Kasumi-1 (cell line): ENCODE measurements around the gene FBXO9.

Experiments
- DNase-seq, 2 experiments: peaks; one replicate each; lab custom pipeline; 2025; lab: John Stamatoyannopoulos, UW

Gene FBXO9

DNA sequence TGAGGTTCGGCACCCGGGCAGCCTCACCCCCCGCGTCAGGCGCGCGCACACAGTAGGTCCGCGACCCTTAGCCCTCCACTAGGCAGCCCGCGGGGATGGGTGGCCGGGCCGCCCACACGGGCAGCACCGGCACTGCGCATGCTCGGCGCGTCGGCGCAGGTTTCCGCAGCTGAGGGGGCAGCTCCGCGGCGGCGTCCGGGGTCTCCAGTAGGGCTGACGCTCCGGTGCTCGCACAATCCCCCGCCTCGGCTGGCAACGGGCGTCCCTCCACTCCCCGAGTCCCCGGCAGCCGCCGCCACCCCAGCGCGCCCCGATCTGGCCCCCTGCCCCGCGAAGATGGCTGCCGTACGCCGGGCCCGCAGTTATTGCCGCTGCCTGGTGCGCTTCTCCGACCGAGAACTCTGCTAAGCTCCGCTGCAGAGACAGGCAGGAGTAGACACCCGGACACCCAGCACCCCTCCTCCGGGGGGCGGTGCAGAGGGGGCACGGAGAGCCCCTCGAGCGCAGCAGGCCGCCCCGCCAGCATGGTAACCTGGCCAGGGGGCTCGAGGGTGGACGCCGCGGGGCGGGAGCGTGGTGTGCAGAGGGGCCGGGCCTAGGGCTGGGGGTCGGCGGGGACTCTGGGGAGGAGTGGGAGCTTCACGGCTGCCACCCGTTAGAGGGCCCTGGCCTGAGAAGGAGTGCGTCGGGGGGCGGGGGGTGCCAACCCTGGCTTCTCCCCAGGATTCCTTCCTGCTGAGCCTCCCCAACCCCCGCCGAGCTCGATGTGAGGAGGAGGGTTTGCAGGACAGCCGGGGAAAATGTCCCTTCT lies at the start of gene FBXO9:
TSS of gene FBXO9 (plus strand) at position 139 of the 811 bp plus-strand sequence. CDS start at position 525, 386 bp downstream.
- peak; percentile 51 to 75 for DNase-seq

DNA sequence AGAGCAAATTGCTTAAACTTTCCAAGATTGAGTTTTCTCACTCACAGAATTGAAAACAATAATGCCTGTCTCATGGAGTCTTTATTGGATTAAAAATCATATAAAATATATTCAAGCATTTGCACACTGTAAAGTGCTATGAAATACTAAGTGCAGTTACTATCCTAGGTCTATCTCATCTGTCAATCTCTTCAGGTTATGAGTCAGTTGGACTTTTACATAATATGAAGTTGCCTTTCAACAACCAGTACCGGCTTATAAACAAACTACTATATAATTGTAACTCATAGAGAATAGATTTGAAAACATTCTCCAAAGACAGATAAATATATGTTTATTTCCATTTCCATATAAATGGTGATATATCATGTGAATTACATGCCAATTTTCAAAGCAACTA lies 49.7 kb upstream of the FBXO9 start:
- no peak for DNase-seq

DNA sequence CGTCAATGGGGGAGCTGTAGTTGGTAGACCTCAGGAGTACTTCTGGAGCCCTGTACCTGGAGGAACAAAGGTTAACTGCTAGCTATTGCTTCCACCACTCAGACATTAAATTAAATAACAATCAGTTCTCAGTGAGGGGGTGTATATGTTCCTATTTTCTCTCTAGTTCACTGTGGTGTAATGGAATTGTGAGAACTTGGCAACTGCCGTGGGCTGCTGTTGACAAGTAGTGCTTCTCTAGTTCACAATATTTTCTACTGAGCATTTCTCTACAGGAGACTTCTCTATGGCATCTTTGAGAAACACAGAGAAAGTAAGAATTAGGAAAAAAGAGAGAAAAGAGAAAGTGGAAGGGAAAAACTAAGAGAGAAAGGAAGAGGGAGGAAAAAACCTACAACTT lies 46.8 kb upstream of the FBXO9 start:
- DNase-seq, result no peak

DNA sequence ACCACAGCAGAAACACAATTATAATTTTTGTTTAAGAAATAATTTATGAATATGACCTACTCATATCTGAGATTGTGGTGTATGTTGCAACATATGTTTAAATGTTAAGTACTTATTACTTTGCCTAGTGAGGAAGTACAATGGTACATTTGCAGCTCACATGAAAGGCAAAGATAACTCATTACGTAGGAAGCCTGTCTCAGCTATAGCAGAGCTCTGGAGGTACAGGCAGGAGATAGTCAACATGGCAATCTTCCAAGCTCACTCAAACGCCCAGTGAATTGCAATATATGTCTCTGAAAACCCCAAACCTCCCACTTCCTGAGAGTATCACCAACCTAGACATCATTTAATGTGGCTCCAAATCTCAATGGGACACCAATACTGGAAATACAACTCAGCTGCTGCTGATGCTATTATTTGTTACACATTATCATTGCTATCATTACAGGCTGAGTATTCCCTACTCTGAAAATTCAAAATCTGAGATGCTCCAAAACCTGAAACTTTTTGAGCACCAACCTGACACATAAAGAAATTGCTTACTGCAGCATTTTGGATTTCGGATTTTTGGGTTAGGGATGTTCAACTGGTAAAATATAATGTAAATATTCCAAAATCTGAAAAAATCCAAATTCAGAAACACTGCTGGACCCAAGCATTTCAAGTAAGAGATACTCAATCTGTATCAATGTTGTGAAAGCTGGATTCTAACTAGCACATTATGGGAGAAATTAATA lies 45.0 kb upstream of the FBXO9 start:
- DNase-seq, result peak; percentile 59 to 64

DNA sequence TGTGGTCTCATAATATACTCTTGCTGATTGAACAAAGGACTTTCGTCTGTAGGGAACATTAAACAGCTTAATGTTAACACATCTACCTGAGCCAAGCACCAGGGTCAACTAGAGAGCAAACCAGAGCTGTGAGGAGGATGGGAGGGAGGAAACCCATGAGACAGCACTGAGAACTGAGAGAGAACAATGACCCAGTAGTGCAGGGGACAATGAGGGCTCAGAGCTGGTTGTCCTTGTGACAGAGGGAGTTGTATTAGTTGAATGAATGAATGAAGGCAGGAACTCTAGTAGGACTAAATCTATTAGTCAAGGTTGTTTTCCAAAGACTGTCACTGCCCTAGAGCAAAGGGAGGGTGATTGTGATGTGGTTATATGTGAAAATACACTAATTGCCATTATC lies 41.9 kb upstream of the FBXO9 start:
- DNase-seq, result no peak

DNA sequence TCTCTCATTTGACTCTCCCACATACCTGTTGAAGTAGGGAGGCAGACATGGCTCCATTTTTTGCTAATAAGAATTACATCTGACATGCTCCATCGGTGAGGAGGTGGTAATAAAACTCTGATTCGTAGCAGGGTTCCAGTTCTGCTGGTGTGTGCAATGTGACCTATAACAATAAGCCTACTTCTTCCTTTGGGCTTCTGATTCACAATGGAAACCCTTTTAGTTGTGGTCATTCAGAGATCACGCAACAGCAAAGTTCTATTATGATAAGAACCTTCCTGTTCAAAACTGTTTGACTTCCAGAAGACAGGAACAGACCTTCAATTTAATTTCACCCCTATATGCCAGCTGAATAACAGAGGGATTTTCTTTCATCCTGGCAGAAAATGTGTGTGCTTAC lies 38.7 kb upstream of the FBXO9 start:
- no peak for DNase-seq

DNA sequence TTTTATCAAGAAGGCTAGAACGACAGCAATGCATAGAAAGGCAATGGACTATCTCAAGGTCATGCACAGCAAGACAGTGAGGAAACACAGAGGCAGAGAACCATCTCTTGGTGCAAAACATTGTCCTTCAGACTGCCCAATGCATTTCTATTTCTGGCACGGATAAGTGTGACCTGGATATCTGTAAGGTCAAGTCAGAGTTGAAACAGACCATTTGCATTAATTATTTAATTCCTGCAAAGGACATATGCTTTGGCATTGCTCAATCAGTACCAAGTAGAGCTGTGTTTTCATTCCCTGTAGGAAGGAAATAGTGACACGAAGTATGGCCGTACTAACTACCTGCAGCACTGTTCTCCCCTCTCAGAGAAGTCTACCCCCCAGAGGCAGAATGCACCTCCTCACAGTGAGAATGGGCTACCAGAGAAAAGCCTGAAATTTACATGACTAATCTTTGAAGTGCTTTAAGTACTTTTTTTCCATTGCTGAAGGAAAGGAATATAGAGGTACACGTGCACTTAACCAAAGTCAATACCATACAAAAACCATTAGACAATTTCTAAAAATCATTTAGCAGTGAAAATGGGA lies 38.0 kb upstream of the FBXO9 start:
- DNase-seq, result no peak

DNA sequence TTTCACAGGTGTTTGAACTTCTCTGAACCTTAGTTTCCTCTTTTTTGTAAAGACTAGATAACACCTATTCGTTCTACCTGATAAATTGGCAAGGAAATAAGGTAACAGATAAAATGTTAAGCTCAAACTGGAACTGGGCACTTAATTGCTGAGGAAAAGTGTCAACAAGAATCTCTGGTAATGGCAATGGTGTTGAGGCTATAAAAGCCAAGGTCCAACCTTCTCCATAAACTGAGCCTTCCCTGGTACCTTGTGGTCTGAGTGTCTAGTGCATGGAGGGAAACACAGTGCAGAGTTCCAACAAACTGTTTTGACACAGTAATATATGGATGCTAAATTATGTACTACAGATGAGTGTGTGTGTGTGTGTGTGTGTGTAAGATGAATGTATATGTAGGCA lies 36.7 kb upstream of the FBXO9 start:
- DNase-seq, result no peak

DNA sequence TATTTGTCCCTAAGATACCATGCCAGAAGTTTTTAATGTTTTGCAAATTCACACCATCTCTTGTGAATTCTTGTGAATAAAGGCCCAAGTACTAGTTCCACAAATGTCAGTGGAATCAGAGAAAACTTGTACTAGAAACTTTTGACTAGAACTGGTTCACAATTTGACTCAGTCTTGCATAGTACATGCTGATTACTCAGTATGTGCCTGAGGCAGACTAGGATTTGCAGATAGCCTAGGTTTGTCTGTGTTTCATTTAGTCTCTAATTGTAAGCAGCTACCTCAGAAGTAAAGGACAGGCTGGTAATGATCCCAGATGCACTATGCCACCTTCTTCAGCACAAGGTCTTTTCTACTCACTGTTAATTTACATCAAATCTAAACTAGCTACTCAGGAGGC lies 35.9 kb upstream of the FBXO9 start:
- no peak for DNase-seq

DNA sequence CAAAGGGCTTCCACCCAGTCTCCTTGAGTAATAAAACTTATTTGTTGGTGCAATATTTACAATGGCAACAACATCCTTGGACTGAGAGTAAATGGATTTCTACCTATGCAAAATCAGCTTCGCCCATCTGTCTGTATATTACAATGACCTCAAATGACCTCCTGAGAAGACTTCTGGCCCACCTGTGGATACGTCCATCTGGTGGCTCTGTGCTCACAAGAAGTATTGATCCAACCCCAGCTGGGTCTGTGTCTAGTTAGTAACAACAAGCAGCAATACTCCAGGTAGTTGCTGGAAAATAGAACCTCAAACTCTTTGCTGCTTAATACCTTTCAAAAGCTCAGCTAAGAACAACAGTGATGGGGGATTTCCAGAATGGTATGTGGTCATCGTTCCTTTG lies 35.4 kb upstream of the FBXO9 start:
- DNase-seq, result no peak

DNA sequence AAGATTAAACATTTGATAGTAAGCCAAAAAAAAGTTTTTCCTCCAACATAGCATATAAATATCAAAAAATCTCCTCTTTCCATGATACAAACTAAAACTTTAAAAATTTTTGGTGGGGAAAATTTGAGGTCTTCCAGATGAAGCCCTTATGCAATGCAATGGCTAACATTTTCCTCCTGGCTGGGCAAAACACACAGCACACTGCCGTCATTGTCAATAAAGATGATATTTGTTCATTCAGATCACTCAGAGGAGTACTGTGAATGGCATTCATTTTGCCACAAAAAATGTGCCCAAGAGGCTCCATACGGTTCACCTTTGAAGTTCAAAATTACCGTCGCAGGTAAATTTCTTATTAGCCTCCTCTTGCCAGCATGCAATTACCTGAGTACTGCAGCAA lies 33.9 kb upstream of the FBXO9 start:
- DNase-seq, result no peak

DNA sequence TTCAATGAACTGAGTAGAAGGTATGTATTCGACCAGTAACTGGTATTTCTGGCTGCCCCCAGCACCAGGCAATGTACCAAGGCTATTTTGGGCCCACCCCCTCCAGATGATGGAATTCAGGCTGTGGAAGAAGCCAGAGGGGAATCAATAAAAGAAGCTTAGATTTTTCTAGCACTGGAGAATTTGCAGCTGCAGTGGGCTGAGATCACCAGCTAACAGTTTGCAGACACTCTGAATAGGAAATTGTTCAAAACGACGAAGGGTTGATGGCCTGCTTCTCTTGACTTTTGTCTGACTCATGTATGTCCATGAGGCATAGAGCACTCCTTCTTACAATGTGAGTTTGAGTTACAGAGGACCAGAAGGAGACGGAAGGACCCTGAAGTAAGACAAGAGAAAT lies 32.4 kb upstream of the FBXO9 start:
- DNase-seq, result no peak

DNA sequence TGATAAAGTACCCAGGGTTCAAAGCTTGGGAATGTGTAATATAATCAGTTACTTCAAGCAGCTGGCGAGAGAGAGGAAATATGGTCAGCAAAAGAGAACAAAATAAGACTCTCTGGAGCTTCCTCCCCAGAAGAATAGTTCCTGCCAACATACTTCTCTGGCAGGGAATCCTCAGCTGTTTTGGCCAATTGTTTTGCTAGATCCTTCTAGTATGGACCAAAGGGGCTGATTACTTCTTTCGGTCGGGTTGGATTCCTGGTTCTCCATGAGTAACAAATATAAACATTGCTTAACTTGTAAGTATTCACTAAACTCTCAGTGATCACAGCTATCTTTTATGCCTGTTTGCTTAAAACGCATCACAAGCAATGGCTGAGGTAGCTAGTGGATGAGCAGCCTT lies 31.4 kb upstream of the FBXO9 start:
- DNase-seq, result peak in 1 of 2 experiments; percentile 3

DNA sequence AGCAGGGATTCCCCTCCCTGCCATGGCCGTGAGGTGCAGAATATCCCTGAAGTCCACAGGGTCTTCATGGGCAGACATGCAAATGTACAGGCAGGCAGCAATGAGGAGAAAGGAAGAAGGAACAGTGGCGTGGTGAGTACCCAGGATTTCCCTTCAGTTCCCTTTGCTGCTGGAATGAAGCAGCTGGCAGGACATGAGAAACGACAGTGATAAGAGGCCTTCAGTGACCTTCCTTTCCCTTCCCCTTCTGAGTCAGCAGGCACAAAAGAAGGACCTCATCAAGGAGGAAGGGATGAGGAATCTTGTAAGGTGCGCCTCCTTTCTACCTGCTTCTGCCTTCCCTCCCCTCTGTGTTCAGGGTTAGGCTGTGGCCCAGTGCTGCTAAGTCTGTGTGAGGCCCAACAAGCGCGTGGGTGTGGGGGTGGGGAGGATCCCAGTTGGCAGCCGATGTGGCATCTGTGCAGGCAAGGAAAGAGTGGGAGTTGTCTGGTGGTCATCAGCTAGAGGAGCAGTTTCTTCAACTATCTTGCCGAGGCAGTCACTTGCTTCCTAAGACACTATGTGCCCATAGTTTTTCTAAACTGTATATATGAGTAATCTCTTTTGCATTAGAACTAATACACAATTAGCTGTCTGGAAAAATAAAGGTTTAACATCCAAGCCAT lies 29.5 kb upstream of the FBXO9 start:
- DNase-seq, result peak in 1 of 2 experiments; percentile 12

DNA sequence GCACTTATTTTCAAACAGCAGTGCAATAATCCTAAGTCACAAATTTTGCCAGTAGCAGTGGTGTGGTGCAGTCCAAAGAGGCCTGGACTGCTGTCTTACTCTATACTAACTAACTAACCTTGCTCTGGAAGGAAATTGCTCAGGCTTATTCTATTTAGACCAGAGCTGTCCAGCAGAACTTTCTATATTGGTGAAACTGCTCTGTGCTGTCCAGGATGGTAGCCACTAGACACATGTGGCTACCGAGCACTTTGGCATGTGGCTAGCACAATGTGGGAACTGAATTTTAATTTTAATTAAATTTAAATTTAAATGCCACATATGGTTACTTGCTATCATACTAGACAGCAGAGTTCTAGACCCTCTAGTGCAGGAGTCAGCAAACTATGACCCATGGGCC lies 27.1 kb upstream of the FBXO9 start:
- no peak for DNase-seq

DNA sequence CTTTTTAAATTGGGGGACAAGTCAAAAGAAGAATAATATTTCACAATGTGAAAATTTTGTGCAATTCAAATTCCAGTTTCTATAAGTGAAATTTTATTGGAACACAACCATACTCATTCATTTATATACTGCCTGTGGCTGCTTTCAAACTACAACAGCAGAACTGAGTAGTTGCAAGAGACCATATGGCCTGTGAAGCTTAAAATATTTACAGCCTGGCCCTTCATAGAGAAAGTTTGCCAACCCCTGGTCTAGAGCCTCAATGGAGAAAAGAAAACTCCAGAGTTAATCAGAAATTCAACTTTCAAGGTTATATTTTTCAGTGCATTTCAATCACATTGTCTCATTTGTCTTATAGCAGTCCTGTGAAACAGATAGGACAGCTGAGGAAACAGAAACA lies 26.6 kb upstream of the FBXO9 start:
- no peak for DNase-seq

DNA sequence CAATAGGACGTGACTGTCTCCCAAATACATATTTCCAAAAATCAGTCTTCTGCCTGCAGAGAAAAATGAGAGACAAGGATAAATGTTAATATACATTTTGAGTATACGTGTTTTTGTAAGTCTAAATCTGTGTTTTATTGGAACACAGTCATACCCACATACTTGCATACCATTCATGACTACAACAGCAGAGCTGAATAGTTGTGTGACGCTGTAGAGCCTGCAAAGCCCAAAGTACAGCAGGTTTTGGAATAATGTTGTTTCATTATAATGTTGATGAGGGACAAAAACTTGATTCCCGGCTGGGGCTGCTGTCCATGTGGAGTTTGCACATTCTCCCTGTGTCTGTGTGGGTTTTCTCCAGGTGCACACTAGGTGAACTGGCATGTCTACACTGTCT lies 23.8 kb upstream of the FBXO9 start:
- DNase-seq, result no peak

DNA sequence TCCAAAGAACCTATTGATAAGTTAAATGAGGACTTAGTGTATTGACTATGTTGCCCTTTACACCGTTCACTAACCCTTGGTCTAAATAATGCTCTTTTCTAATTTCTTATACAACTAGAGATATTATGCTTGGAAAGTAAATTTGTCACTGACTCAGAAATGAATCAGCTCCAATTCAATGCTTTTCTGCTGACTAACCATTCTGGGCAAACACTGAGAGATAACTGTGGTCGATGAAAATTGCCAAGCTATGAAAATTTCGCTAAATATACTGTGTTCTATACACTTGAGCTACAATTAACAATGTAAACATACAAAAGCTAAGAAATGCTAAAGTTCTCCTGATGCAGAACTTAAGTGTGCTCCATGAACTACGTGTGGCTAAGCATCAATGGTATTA lies 23.1 kb upstream of the FBXO9 start:
- DNase-seq, result no peak

DNA sequence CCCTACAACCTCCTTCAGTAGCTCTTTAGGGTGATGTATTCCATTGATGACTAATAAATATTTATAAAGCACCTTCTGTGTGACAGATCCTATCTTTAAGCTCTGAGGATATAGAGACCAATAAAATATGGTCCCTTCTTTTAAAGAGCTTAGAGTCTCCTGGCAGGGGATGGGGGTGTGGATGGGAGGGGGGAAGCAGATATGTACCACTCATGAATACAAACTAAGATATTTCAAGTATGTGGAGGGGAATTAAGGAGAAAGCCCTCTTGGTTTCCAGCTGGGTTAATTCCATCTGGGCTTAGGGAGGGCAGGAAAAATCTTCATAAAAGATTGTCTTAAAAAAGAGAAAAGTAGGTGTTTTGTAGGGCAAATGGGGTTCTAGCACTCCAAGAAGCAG lies 21.6 kb upstream of the FBXO9 start:
- no peak for DNase-seq

DNA sequence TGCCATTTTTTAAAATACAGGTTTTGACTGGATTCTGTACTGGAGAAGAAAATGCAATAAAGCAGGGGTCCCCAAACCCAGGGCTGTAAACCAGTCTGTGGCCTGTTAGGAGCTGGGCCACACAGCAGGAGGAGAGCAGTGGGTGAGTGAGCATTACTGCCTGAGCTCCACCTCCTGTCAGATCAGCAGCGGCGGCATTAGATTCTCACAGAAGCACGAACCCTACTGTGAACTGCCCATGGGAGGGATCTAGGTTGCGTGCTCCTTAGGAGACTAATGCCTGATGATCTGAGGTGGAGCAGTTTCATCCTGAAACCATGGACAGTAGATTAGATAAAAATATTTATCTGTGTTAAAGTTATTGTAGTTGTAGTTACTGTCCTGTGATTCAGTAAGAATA lies 21.1 kb upstream of the FBXO9 start:
- no peak for DNase-seq

DNA sequence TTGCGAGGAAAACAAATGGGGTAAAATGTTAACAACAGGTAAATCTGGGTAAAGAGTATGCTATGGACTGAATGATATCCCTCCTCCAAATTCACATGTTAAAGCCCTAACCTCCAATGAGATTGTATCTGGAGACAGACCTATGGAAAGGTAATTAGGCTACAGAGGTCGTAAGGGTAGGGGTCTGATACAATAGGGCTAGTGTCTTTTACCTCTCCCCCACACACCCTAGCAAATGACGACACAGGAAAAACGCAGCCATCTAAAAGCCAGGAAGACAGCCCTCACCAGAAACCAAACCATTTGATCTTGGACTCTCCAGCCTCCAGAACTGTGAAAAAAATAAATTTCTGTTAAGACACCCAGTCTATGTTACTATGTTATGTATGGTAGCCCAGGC lies 20.6 kb upstream of the FBXO9 start:
- no peak for DNase-seq

DNA sequence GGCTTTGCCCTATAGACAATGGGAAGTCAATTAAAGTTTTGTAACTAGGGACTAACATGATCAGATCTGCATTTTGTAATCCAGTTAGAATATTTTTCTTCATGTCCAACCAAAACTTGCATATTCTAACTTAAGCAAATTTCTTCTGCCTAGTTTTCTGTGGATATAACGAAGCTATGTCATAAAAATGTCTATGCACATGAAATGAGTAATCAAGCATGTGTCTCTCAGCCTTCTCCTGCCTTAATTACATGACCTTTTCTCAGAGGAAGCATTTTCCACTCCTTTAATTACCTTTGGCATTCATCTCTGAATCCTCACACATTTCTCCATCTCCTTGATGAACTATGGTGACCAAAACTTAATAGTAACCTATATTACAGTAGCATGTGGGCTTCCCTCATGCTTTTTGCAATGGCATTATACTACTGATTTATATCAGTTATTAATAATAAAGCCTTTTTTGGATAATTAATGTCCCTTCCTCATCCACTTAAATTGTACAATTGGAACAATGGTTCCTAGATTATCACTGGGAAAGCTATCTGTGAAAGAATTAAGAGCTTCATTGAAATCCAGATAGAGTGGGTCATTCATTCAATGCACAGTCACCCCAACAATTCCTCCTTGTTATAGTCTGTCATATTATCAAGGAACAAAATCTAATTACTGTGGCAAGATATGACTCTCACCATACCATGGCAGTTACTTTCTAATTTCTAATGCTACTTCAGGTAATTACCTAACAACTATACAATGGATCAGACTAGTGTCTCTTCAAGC lies 19.1 kb upstream of the FBXO9 start:
- DNase-seq, result no peak
